GM12872 (cell line): Measurements from ENCODE around the gene SMARCD3.

Experiments used
- CTCF ChIP-seq: IDR thresholded peaks from 3 replicates; pipeline ENCODE4 v1.5.1; 2011; ENCODE audit warnings: low read depth, mild to moderate bottlenecking, low read length, moderate library complexity; ENCODE audit not compliant: insufficient read depth

The SMARCD3 gene

GRCh38 chr7:151238924-151239836 is 9.3 kb downstream of the SMARCD3 start:
- TF ChIP-seq CTCF = no peak

- TF ChIP-seq CTCF = no peak
Measured at GRCh38 chr7:151238190-151238810, 10.2 kb downstream of the SMARCD3 start.

- TF ChIP-seq CTCF = no peak
Measured at GRCh38 chr7:151237244-151238189, 11.0 kb downstream of the SMARCD3 start.

- TF ChIP-seq CTCF = no peak
Measured at GRCh38 chr7:151236406-151236805, 12.1 kb downstream of the SMARCD3 start.

GRCh38 chr7:151235091-151235787 is 13.3 kb downstream of the SMARCD3 start:
- no peak for TF ChIP-seq CTCF

- TF ChIP-seq CTCF = no peak
Measured at GRCh38 chr7:151233804-151234203, 14.7 kb downstream of the SMARCD3 start.
